Memory B cell (primary cell): Measurements from ENCODE around the gene FILIP1.

ENCODE experiments used
- ATAC-seq: fragments of 150-1000 bp; cut with Tn5 transposase; 2 replicates; pipeline ENCODE4 v1.10.0; 2021; ENCODE audit warnings: low read depth, mild to moderate bottlenecking, moderate library complexity
- DNase-seq, 2 donors: peaks; one replicate each; pipeline ENCODE4 v3.0.0; 2022; ENCODE audit warnings: low spot score in 2 of 2
- H3K27ac Mint-ChIP-seq: one replicate; pipeline ENCODE4 v1.8.0; 2022; ENCODE audit warnings: mild to moderate bottlenecking, moderate library complexity, mixed read lengths
- H3K27me3 Mint-ChIP-seq: one replicate; pipeline ENCODE4 v1.8.0; 2022; ENCODE audit warnings: mixed read lengths
- H3K36me3 Mint-ChIP-seq: one replicate; pipeline ENCODE4 v1.8.0; 2022; ENCODE audit warnings: mild to moderate bottlenecking, mixed read lengths
- H3K4me1 Mint-ChIP-seq: one replicate; pipeline ENCODE4 v1.8.0; 2022; ENCODE audit warnings: mixed read lengths
- H3K4me3 Mint-ChIP-seq: one replicate; pipeline ENCODE4 v1.8.0; 2022; ENCODE audit warnings: mild to moderate bottlenecking, moderate library complexity, mixed read lengths
- H3K9me3 Mint-ChIP-seq: one replicate; pipeline ENCODE4 v1.8.0; 2022; ENCODE audit warnings: mixed read lengths

The FILIP1 gene

GRCh38 chr6:75381877-75382633 is 111.5 kb downstream of the FILIP1 start:
- H3K27ac Mint-ChIP-seq: no peak overlapping the region
- peaks cover 2% of the 10 kb centered on the region for H3K27me3 Mint-ChIP-seq
- no peaks in the 10 kb centered on the region for H3K4me1 Mint-ChIP-seq
- no peaks in the 10 kb centered on the region for H3K9me3 Mint-ChIP-seq
- ATAC-seq (no peak), DNase-seq (no peak)
- H3K4me3 Mint-ChIP-seq: no peak overlapping the region
- no peaks in the 10 kb centered on the region for H3K36me3 Mint-ChIP-seq

- Mint-ChIP-seq H3K27me3 (peaks cover 4% of the 10 kb centered on the region), H3K27ac (no peak overlapping the region), H3K9me3 (no peaks in the 10 kb centered on the region), H3K4me3 (no peak overlapping the region), H3K36me3 (no peaks in the 10 kb centered on the region), H3K4me1 (no peaks in the 10 kb centered on the region)
- ATAC-seq (no peak), DNase-seq (no peak)
These were observed 114.1 kb downstream of the FILIP1 start for GRCh38 chr6:75379536-75379935.

- Mint-ChIP-seq H3K27ac (no peak overlapping the region), H3K9me3 (peaks cover under 1% of the 10 kb centered on the region), H3K36me3 (no peaks in the 10 kb centered on the region), H3K4me1 (no peaks in the 10 kb centered on the region), H3K4me3 (no peak overlapping the region), H3K27me3 (peaks cover 2% of the 10 kb centered on the region)
- ATAC-seq: no peak
- no peak for DNase-seq
These were observed 115.5 kb downstream of the FILIP1 start for GRCh38 chr6:75378101-75378500.

GRCh38 chr6:75377386-75377785 is 116.2 kb downstream of the FILIP1 start:
- no peak overlapping the region for H3K27ac Mint-ChIP-seq
- peaks cover 2% of the 10 kb centered on the region for H3K27me3 Mint-ChIP-seq
- ATAC-seq (no peak), DNase-seq (no peak)
- no peaks in the 10 kb centered on the region for H3K4me1 Mint-ChIP-seq
- no peaks in the 10 kb centered on the region for H3K36me3 Mint-ChIP-seq
- H3K4me3 Mint-ChIP-seq: no peak overlapping the region
- peaks cover 3% of the 10 kb centered on the region for H3K9me3 Mint-ChIP-seq

- Mint-ChIP-seq H3K9me3 (peaks cover 4% of the 10 kb centered on the region), H3K4me1 (no peaks in the 10 kb centered on the region), H3K36me3 (no peaks in the 10 kb centered on the region), H3K4me3 (no peak overlapping the region), H3K27ac (no peak overlapping the region), H3K27me3 (peaks cover 2% of the 10 kb centered on the region)
- no peak for ATAC-seq
- no peak for DNase-seq
These were observed 117.1 kb downstream of the FILIP1 start for GRCh38 chr6:75376347-75377024.

- Mint-ChIP-seq H3K27ac (no peak overlapping the region), H3K4me3 (no peak overlapping the region), H3K9me3 (peaks cover 4% of the 10 kb centered on the region), H3K36me3 (no peaks in the 10 kb centered on the region), H3K4me1 (no peaks in the 10 kb centered on the region), H3K27me3 (peaks cover 2% of the 10 kb centered on the region)
- ATAC-seq: no peak
- no peak for DNase-seq
These were observed 118.6 kb downstream of the FILIP1 start for GRCh38 chr6:75374961-75375400.

- peaks cover 6% of the 10 kb centered on the region for H3K27me3 Mint-ChIP-seq
- no peak overlapping the region for H3K4me3 Mint-ChIP-seq
- peaks cover 4% of the 10 kb centered on the region for H3K9me3 Mint-ChIP-seq
- no peaks in the 10 kb centered on the region for H3K4me1 Mint-ChIP-seq
- H3K36me3 Mint-ChIP-seq: no peaks in the 10 kb centered on the region
- no peak overlapping the region for H3K27ac Mint-ChIP-seq
- ATAC-seq (no peak), DNase-seq (no peak)
These were observed 120.7 kb downstream of the FILIP1 start for GRCh38 chr6:75372884-75373283.

- ATAC-seq: no peak
- Mint-ChIP-seq H3K4me3 (no peak overlapping the region), H3K9me3 (peaks cover 4% of the 10 kb centered on the region), H3K27me3 (peaks cover 5% of the 10 kb centered on the region), H3K4me1 (no peaks in the 10 kb centered on the region), H3K27ac (no peak overlapping the region), H3K36me3 (no peaks in the 10 kb centered on the region)
- DNase-seq: no peak
These were observed 123.6 kb downstream of the FILIP1 start for GRCh38 chr6:75370011-75370410.

GRCh38 chr6:75368864-75369402 is 124.7 kb downstream of the FILIP1 start:
- H3K36me3 Mint-ChIP-seq: no peaks in the 10 kb centered on the region
- no peaks in the 10 kb centered on the region for H3K4me1 Mint-ChIP-seq
- ATAC-seq (no peak), DNase-seq (no peak)
- H3K9me3 Mint-ChIP-seq: peaks cover 4% of the 10 kb centered on the region
- H3K27me3 Mint-ChIP-seq: peaks cover 5% of the 10 kb centered on the region
- no peak overlapping the region for H3K4me3 Mint-ChIP-seq
- H3K27ac Mint-ChIP-seq: no peak overlapping the region

GRCh38 chr6:75368151-75368779 is 125.3 kb downstream of the FILIP1 start:
- Mint-ChIP-seq H3K9me3 (peaks cover 4% of the 10 kb centered on the region), H3K27me3 (peaks cover 5% of the 10 kb centered on the region), H3K36me3 (no peaks in the 10 kb centered on the region), H3K4me3 (no peak overlapping the region), H3K4me1 (no peaks in the 10 kb centered on the region), H3K27ac (no peak overlapping the region)
- DNase-seq (no peak), ATAC-seq (no peak)

GRCh38 chr6:75363304-75363703 is 130.3 kb downstream of the FILIP1 start:
- ATAC-seq: no peak
- no peak overlapping the region for H3K4me3 Mint-ChIP-seq
- peaks cover 5% of the 10 kb centered on the region for H3K27me3 Mint-ChIP-seq
- DNase-seq: no peak
- H3K27ac Mint-ChIP-seq: no peak overlapping the region
- H3K36me3 Mint-ChIP-seq: peaks cover under 1% of the 10 kb centered on the region
- no peaks in the 10 kb centered on the region for H3K9me3 Mint-ChIP-seq
- H3K4me1 Mint-ChIP-seq: no peaks in the 10 kb centered on the region

GRCh38 chr6:75353644-75354043 is 140.0 kb downstream of the FILIP1 start:
- Mint-ChIP-seq H3K27me3 (peaks cover 8% of the 10 kb centered on the region), H3K9me3 (no peaks in the 10 kb centered on the region), H3K27ac (no peak overlapping the region), H3K36me3 (peaks cover 2% of the 10 kb centered on the region), H3K4me1 (no peaks in the 10 kb centered on the region), H3K4me3 (no peak overlapping the region)
- no peak for DNase-seq
- ATAC-seq: no peak

GRCh38 chr6:75351570-75351969 is 142.0 kb downstream of the FILIP1 start:
- Mint-ChIP-seq H3K27me3 (peaks cover 9% of the 10 kb centered on the region), H3K9me3 (no peaks in the 10 kb centered on the region), H3K36me3 (no peaks in the 10 kb centered on the region), H3K4me1 (no peaks in the 10 kb centered on the region), H3K27ac (no peak overlapping the region), H3K4me3 (no peak overlapping the region)
- DNase-seq: no peak
- no peak for ATAC-seq

- Mint-ChIP-seq H3K4me3 (no peak overlapping the region), H3K9me3 (no peaks in the 10 kb centered on the region), H3K4me1 (no peaks in the 10 kb centered on the region), H3K36me3 (no peaks in the 10 kb centered on the region), H3K27me3 (peaks cover 9% of the 10 kb centered on the region), H3K27ac (no peak overlapping the region)
- DNase-seq: no peak
- no peak for ATAC-seq
These were observed 142.8 kb downstream of the FILIP1 start for GRCh38 chr6:75350808-75351207.
